HG03342 (cell line): ENCODE measurements around the gene DISP2.

Experiments used
- ATAC-seq: cut with Tn5 transposase; IDR thresholded peaks from one replicate; pipeline ENCODE4 v1.9.1; 2021; ENCODE audit warnings: mild to moderate bottlenecking, moderate library complexity; ENCODE audit not compliant: unreplicated experiment

The DISP2 gene

DNA sequence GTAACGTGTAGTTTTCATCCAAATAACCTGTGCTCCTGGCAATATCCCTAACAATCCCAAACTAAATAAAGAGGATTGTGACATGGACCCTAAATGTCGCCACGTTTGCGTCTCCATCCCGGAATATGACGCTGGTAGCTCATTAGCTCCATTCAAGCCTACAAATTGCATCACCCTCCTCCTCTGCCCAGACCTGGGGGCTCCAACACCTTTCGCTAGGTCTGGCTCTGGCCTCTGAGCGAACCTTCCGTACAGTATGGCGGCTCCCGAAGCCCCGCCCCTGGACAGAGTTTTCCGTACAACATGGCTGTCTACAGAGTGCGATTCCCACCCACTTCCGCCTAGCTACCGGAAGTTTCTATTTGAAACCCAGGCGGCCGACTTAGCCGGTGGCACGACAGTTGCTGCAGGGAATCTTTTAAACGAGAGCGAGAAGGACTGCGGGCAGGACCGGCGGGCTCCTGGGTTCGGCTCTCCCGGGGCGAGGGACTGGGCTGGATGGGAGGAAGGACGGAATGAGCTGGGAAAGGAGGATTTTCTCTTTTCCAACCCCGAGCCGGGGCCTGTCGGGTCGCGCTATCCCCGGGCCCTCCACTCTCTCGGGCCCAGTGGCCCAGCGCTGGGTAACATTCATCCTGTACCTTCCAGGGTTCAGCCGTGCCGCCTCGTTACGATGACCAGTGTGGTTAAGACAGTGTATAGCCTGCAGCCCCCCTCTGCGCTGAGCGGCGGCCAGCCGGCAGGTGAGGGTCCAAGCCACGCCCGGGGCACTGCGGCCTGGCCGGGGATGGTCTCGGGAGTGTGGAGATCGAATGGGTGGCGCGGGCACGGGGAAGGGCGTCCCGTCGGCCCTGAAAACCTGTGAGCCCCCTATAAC, 24.8 kb downstream of the DISP2 start, which contains the start of gene KNSTRN:
Gene KNSTRN, plus strand, starts transcription at position 142 of the 877 bp plus-strand sequence. Its CDS starts 115 bp downstream, at position 257.
- ATAC-seq = peak; percentile 85

DNA sequence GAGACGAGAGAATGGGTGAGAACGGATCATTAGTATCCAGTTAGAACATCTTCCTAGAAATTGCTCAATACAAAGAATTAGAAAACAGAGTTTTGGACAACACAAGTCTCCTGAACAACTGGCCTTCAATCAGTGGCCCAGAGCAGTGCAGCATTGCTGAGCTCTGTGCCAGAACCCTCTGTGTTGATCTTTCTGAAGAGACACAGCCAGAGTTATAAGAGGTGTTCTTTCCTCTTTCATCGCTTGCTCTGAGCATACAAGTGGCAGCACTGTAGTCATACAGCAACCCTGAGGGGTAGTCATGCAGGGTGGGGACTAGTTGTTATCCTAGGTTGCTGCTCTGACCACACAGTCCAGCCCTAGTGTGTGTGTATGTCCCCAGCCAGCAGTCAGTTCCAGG, 28.5 kb downstream of the DISP2 start:
- ATAC-seq = no peak

DNA sequence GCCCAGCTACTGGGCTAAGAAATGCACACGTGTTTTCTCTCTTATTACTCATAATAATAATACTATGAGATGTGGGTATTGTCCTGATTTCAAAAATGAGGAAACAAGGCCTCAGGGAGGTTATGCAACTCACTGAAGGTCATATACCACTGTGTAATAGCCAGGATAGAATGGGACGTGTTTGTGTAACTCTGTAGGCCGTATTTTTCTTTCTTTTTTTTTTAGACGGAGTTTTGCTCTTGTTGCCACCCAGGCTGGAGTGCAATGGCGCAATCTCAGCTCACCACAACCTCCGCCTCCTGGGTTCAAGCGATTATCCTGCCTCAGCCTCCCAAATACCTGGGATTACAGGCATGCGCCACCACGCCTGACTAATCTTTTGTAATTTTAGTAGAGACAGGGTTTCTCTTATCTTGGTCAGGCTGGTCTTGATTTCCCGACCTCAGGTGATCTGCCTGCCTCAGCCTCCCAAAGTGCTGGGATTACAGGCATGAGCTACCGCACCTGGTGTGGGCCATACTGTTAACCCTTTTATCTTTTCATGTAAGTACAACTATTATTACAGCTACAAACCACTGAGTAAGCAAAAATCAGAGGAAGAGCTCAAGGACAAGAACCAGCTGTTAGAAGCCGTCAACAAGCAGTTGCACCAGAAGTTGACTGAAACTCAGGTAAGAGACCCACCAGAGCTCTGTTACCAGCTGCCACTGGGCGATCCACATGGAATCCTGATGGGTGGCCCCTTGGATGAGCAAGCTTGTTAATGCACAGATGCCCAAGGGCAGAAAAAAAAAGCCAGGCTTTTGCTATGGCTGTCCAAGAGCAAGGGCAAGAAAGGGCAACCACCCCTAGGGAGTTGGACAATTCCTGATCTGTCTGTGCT, 31.2 kb downstream of the DISP2 start:
- no peak for ATAC-seq

DNA sequence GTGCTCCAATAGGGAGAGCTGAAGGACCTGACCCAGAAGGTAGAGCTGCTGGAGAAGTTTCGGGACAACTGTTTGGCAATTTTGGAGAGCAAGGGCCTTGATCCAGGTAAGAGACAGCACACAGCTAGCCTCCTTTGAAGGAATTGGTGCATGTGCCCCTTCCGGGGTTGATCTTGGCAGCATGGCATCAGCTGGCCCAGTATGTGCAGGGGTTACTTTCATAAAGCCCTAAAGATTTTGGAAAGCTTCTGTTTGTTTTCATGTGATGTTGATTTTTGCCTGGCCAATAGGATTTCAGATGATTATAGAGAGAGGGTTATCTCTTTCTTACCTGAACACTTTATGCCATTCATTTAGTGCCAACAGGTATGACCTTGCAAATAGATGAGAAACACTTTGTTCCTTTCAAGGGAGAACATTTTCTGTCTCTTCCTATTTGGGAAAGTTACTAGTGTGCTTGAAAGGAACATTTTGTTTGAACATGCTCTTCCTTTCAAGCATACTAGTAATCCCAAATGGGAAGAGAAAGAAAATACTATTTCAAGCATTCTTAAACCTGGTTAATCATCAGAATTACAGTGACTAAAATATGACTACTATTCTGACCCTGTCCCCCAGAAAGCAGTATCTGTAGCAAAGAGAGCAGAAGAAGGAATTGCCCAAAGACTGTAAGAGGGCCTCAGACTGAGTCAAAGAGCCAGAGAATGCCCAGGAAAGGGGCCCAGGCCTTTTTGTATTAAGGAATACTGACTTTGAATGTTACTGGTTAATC, 32.0 kb downstream of the DISP2 start:
- ATAC-seq = no peak

DNA sequence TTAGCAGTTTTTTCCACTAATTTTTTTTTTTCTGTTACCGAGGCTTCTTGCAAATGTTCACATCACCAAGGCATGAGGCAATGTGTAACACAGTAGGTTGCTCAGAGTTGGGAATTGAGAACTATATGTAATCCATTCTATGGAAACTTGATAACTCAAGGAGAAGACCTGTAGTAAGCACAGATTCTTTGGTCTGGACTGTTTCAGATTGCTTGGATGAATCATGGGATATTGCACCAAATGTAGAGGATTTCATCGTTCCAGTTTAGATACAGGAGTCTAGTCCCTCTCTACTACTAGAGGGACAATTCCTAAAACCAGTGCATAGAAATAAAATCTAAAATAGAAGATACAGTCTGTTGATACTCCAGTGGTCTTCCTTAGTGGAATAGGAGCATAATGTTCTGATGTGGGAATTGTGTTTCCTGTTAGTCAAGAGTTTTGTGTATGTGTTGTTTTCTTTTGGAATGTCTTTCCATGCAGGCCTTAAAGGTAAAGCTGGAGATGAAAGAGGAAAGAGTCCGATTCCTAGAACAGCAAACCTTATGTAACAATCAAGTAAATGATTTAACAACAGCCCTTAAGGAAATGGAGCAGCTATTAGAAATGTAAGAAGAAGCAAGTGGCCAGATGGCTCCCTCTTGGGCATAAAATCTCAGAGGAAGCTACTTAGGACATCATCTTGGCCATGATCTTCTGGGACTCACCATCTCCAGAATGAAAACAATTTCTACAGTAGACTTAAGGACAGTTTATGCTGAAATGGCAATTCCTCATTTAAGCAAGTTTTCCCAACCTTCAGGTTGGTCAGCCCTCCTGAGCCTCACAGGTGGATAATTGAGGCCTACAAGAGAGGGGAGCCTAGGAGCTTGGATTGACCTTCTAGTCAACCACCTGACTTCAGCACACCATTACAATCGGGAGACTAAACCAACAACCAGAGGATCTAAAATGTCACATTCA, 35.2 kb downstream of the DISP2 start:
- ATAC-seq = no peak

DNA sequence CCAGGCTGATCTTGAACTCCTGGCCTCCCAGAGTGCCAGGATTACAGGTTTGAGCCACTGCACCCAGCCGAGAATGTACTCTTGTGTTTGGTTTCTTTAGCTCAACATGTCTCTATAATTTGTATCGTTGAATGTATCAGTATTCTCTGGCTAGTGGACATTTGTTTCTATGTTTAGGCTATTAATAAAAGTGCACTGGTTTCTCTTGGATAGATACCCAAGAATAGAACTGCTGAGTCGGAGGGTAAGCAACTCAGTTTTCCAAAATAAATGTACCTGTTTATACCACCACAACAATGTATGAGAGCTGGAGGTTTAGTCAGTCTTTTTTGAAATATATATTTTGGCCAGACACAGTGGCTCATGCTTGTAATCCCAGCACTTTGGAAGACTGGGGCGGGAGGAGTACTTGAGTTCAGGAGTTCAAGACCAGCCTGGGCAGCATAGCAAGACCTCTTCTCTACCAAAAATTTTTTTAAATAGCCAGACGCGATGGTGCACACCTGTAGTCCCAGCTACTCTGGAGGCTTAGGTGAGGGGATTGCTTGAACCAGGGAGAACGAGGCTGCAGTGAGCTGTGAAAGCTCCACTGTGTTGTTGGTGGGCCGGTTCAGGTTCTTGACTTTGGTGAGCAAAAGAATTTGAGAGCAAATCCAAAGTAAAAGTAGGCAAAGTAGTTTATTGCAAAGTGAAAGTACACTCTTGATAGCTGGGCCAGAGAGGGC, 39.8 kb downstream of the DISP2 start:
- ATAC-seq = no peak

DNA sequence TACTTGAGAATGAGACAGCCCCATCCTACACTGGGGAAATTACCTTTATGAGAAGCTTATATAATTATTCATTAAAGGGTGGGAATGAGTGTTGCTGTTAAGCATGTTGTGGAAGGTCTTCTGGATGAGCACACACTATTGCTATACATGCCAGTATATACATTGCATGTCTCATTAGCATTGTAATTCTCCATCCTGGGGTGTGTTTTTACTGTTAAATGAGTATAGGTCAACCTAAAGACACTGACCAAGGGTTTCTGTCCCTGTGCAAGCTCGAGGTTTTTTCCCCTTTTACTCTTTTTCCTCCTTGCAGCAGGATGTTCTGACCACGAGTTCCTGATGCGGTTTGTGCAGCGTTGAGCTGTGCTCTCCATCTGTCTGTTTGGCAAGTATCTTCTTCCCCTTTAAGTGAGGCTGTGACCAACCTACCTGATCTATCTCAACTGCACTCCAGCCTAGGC, 40.4 kb downstream of the DISP2 start:
- peak; percentile 55 for ATAC-seq

DNA sequence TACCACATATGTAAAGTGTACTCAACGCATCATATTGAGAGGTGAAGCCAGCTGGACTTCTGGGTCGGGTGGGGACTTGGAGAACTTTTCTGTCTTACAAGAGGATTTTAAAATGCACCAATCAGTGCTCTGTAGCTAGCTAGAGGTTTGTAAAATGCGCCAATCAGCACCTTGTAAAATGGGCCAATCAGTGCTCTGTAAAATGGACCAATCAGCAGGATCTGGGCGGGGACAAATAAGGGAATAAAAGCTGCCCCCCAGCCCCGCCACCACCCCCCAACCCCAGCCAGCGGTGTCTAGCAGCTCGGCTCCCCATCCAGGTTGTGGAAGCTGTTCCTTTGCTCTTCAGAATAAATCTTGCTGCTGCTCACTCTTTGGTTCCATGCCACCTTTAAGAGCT, 41.4 kb downstream of the DISP2 start:
- no peak for ATAC-seq

DNA sequence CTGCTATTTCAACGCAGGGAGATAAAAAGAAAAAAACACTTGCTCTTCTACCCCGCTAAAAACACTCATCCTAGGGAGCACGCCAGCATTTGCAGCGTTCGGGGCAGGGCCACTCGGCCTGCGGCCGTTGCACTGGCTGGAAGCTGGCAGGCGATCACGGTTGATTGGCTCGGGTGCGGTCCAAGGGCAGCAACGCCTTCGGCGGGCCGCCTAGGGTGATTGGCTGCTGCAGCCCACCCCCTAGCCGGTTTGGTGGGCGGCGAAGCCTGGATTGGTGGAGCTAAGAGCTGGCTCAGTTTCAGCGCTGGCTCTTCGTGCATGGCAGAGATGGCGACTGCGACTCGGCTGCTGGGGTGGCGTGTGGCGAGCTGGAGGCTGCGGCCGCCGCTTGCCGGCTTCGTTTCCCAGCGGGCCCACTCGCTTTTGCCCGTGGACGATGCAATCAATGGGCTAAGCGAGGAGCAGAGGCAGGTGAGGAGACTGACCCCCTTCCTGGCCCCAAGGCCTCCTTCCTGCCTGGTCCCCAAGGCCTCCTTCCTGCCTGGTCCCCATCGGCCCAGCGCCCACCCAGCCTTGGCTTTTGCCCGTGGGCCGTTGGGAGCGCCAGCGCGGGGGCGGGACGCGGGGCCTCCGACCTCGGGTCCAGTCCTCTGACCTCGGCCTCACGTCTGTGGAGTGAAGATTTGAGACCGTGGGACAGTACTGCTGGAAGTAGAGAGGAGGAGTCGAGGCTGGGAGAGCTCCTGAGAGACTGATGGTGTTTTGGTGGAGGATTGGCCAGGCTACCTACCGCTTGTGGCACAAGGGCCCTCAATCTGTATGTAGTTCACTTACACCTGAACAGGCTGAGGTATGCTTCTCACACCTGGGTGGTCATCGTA, 47.7 kb downstream of the DISP2 start, which contains the start of gene IVD:
Gene IVD, plus strand, starts transcription at position 295 of the 881 bp plus-strand sequence. Its CDS starts 33 bp downstream, at position 328.
- ATAC-seq = peak; percentile 75

DNA sequence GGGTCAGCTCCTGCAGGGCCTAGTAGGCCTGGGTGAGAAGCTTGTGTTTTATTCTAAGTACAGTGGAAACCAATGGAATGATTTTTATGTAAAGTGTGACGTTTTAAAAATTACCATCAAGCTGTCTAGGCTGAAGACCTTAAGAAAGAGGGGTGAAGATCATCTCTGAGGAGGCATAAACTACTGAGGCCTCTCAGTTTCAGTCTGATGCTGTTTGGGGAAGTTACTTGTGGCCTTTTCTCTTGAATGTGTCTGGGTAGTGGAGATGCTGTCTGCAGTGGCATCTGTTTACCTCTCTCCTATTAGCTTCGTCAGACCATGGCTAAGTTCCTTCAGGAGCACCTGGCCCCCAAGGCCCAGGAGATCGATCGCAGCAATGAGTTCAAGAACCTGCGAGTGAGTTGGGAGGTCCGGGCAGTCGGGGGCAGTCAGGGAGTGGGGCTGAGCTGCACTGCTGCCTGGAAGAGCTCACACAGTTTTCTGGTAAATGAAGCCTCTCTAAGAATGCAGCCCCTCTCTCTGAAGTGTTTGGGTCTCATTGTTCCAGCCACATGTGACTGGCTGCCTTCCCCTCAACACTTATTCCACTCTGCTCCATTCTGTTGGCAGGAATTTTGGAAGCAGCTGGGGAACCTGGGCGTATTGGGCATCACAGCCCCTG, 49.4 kb downstream of the DISP2 start:
- ATAC-seq = peak; percentile 46

DNA sequence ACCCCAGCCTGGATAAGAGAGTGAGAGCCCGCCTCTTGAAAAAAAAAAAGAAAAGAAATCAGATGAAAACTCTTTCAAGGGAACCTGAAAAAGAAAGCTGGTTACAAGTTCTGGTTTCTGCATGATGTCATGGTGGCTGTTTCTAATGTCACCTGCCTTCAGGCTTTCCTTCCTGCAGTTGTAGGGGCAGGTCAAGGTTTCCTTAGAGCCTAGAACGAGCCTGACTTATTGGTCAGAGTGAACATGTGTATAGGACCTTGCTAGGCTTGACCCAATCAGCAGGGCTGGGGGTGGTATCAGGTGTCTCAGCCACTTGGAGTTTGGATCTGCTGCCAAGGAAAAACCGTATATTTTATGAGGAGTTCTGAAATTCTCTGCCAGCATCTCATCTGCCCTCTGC, 51.3 kb downstream of the DISP2 start:
- no peak for ATAC-seq

DNA sequence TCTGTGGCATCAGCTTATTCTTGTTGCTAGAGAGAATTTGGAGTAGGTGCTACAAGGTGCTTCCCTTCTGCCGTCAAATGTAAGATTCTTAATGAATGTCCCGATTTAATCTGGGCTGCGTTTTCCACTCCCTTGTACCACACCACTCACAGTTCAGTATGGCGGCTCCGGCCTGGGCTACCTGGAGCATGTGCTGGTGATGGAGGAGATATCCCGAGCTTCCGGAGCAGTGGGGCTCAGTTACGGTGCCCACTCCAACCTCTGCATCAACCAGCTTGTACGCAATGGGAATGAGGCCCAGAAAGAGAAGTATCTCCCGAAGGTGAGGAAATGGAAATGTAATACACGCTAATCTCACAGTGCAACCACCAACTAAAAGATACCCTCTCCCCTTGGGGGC, 52.5 kb downstream of the DISP2 start:
- no peak for ATAC-seq

DNA sequence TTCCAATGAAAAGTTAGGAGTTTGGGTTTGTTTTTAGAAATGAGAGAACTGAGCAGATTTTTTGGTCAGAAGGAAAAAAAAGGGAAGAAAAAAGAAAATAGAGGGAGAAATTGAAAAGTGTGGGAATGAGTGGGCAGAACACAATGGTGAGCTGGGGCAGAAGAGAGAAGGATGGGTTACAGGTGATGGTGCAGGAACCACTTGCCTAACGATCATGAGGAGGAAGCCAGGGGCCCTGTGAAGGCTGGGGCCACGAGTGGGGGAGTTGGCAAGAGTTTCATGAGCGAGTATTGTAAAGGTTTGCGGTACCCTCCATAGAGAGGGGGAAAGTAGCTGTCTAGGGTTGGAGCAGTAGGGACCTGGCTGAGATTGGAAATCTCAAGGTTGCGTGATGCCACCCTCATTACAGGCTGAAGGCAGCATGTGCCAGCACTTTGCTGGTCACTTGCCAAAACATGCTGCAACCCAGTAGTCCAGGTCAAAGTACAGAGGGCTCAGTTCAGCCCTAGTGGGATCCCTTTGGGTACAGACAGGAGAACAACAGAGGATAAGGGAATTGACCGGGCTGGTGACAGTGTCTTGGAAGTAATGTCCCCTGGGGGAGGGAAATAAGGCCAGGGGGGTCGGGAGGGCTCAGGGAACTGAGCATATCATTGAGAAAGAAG, 54.2 kb downstream of the DISP2 start:
- ATAC-seq = no peak

DNA sequence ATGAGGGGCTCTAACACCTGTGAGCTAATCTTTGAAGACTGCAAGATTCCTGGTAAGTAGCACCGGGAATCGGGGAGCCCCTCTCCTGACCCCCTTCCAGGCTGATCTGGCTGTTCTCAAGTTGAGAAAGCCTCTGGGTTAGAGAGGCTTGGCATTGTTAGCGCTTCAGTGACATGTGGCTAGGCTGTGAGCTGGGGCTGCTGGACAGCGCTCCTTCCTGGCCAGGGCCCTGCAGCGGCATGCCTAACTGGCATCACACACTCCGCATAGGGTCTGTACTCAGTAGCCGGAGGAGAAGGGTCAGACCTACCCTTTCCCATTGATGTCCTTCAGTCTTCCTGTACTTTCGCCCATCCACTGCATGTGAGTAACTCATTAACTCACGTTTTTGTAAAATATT, 55.0 kb downstream of the DISP2 start:
- ATAC-seq = no peak

DNA sequence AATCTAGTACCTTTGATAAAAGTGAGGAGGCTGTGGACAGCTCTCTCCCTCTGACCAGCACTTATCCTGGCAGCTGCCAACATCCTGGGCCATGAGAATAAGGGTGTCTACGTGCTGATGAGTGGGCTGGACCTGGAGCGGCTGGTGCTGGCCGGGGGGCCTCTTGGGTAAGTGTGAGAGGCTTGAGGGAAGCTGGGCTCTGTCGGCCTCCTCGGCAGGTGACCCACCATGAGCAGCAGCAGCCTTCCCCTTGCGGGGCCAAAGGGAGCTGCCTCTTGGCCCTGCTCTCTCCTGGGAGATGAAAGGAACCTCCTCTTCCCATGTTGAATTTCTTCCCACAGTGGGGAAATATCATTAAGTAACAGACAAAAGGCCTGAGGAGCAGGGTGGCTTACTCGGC, 56.8 kb downstream of the DISP2 start:
- no peak for ATAC-seq

DNA sequence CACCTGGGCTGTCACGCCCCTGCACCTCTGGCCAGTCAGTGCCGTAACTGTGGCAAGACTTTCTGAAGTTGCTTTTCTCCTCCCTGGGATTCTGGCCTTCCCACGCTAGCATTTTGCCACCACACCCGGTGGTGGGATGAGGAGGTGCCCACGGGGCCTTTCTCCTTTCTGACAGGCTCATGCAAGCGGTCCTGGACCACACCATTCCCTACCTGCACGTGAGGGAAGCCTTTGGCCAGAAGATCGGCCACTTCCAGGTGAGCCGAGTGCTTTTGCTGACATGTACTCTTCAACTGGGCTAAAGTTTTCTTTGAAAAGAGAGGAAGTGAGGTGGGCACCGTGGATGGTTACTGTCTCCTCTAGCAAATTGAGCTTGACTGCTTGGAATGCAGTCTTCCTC, 57.2 kb downstream of the DISP2 start:
- ATAC-seq = no peak

DNA sequence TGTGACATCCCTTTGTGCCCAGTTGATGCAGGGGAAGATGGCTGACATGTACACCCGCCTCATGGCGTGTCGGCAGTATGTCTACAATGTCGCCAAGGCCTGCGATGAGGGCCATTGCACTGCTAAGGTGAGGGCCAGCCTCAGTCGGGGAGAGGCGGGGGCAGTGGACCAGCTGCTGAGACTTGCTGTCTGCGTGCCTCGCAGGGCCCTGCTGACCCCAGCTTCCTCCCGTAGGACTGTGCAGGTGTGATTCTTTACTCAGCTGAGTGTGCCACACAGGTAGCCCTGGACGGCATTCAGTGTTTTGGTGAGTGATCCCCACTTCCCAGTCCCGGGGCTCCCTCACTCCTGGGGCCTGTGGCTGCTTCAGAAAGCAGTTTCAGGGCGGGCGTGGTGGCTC, 58.0 kb downstream of the DISP2 start:
- ATAC-seq = no peak
